ACHN (cell line): ENCODE data around the gene OFD1.

Experiments used
- DNase-seq: peaks from one replicate; pipeline ENCODE4 v3.0.0-alpha.2; 2015
- in situ Hi-C: cut with HindIII; loops from 2 replicates; pipeline ENCODE4 v1.10.0; 2017; ENCODE audit warnings: low sequenced_read_pairs, low pct_ligation_motif_present, low pct_unique_long_range_greater_than_20kb

The OFD1 gene

GRCh38 chrX:13747836-13748235 lies 13.3 kb downstream of the OFD1 start:
- in situ Hi-C loops: no loop called here

DNA sequence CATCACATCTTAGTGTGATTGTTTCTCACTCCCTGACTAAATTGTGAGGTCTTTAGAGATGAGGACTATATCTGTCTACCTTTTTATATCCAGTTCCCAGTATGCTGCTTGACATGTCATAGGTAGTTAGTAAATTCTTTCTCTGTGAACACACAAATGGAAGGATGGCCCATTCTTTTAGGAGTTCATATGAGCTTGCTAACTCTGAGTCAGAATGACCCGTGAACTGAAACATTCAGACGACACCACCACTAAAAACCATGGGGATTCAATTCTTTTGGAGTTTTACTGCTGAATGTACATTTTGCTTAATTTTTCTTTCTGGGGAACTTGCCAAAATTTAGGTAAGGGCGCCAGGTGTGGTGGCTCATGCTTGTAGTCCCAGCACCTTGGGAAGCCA lies 13.9 kb downstream of the OFD1 start:
- in situ Hi-C loops: no loop called here

More at GRCh38 chrX:13747836-13748235, 13.3 kb downstream of the OFD1 start:
- DNase-seq: peak; percentile 44

GRCh38 chrX:13750204-13750603 lies 15.7 kb downstream of the OFD1 start:
- in situ Hi-C loops: no loop called here
- peak; percentile 46 for DNase-seq

More for the DNA sequence above, 13.9 kb downstream of the OFD1 start:
- DNase-seq: no peak

DNA sequence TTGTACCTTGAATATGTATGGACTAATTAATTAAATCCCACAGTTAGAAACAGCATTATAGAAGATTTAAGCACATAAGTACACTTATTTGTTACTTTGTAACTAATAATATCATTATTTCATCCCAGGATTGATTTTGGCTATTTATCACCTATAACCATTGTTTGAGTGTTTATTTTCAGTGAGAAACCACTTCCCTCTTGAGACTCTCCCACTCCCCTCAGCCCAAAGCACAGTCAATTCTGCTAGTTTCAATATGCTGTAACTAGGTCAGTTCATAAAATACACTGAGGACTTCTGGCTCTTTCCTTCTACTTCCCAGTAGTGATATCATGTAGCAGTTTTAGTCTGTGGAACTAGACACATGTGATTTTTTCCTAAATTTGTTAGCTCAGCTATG lies 16.3 kb downstream of the OFD1 start:
- in situ Hi-C loops: no loop called here

DNA sequence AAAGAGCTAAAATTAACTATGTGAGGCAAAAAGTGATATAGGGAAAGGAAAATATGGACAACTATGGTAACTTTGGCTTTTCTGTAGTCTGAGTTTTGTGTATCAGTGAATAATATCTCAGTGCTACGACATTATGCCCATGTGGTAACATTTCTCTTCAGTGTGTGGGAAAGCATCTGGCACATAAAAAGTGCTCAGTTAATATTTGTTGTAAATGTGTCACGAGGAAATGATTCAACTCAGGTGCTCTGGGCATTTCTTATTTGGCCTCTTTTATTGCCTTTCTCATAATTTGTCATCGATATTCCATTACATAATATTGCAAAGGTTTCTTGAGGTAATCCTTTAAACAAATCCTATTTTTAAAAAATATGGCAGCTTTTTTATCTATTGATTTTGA lies 17.6 kb downstream of the OFD1 start:
- in situ Hi-C loops: no loop called here

More for the DNA sequence above, 16.3 kb downstream of the OFD1 start:
- DNase-seq: no peak

DNA sequence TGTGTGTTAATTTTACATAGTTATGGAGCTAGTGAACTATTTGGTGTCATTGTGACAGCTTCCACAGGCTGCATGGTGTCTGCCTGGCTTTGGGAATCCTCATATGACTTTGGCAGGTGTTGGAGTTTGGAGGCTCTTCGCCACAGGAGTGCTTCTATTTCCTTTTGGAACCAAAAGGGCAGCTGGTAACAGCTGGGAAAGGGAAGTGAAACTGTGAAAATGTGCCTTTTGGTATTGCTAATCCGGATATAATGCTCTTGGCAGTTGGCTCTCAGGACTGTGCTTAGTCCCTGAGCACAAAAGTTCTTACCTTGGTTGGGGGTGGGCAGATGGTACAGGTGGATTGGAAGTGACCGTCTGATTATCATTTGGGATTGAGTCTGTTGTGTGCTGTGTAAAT lies 18.1 kb downstream of the OFD1 start:
- no peak for DNase-seq
- in situ Hi-C loops: no loop called here

More for the DNA sequence above, 17.6 kb downstream of the OFD1 start:
- no peak for DNase-seq

- in situ Hi-C loops: no loop called here
- no peak for DNase-seq
Observed at GRCh38 chrX:13754765-13755164, 20.2 kb downstream of the OFD1 start.

DNA sequence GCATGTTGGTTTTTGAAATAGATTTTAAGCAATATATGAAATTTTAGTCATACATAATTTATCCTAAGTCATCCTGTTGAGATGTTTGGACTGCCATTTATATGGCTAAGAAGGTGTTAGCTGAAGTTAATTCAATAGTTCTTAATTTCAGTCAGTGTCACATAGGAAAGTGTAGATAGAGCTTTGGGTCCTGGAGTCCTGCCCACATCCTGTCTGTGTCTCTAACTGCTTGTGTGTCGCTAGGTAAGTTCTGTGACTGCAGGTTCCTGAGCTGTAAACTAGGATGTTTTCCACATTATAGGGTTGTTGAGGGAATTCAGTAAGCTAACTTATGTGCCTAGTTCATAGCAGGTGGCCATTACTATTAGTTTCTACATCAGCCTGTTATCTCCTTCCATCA lies 20.7 kb downstream of the OFD1 start:
- DNase-seq: no peak
- in situ Hi-C loops: no loop called here

GRCh38 chrX:13756381-13756780 lies 21.8 kb downstream of the OFD1 start:
- in situ Hi-C loops: no loop called here
- no peak for DNase-seq

- in situ Hi-C loops: no loop called here
- DNase-seq: no peak
Observed at GRCh38 chrX:13759152-13759718, 24.7 kb downstream of the OFD1 start.

DNA sequence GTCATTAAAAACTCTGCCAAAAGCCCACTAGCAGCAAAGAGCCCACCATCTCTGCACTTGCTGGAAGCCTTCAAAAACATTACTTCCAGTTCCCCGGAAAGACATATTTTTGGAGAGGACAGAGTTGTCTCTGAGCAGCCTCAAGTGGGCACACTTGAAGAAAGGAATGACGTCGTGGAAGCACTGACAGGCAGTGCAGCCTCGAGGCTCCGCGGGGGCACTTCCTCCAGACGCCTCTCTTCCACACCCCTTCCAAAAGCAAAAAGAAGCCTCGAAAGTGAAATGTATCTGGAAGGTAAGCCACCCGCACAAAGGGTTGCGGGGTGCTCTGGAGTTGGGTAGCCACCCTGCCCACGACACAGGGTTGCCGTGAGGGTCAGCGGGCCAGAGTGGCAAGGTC lies 25.9 kb downstream of the OFD1 start:
- DNase-seq: no peak
- in situ Hi-C loops: no loop called here

GRCh38 chrX:13761606-13762414 lies 27.3 kb downstream of the OFD1 start:
- in situ Hi-C loops: no loop called here
- no peak for DNase-seq

GRCh38 chrX:13763489-13763888 lies 28.9 kb downstream of the OFD1 start:
- DNase-seq: no peak
- in situ Hi-C loops: no loop called here

- DNase-seq: no peak
- in situ Hi-C loops: no loop called here
Observed at GRCh38 chrX:13764281-13764680, 29.7 kb downstream of the OFD1 start.

- in situ Hi-C loops: no loop called here
- no peak for DNase-seq
Observed at GRCh38 chrX:13764765-13765164, 30.2 kb downstream of the OFD1 start.

DNA sequence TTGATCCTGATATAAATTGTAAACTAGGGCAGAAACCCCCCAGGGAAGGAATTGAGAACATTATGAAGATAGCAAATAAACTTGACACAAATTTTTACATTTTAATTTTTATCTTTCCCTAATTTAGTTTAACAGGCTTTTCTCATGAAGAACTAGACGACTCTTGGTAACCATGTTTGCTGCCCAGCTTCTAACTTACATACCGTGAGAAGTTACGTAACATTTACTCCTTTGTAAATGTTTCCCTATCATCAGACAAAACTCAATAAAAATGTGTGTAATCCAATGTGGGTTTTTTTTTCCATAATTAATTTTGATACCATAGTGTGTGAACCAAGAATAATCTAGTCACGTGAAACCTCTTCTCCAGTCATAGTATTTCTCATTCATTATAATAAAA lies 34.4 kb downstream of the OFD1 start:
- no peak for DNase-seq
- in situ Hi-C loops: no loop called here

DNA sequence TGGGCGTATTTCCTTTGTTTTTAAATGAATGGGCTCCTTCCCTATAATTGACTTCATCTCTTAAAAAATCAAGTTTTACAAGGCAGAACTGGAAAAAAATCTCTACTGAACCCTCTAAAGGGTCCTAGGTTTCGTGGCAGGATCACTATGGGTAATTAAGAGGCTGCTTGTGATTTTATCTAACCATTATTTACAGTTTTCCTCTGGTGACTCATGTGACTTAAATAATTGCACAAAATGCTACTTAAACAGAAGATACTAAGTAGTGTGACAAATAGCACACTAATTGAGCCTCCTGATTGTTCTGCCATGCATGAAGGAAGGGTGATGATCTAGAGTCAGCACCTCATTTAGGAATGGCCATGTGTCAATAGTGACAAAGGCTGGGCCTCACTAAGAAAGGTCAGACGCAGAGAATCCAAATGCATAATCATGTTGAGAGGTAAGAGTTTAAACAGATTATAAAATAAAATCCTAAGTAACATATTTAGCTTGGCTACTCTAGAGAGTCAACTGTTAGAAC lies 35.5 kb downstream of the OFD1 start:
- DNase-seq: no peak

DNA sequence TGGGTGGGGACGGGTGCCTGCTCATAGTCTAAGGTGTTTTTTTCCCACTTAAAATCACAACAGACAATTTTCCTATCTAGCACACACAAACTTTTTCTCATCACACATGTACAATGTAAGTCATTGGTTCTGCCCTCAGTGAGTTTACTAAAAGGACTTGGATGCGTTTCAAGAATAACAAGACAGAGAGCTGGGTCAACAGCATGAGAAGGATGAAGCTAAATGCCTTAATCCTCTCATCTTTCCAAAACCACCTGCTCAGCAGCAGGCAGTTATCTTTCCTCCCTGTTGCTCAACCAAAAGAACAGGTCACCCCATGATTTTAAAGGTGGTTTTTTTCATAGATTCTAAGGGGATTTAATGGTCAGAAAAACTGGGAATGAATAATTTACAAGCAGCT lies 40.1 kb downstream of the OFD1 start:
- no peak for DNase-seq
- in situ Hi-C loops: no loop called here

More for the DNA sequence above, 35.5 kb downstream of the OFD1 start:
- in situ Hi-C loops: no loop called here

- in situ Hi-C loops: no loop called here
- DNase-seq: no peak
Observed at GRCh38 chrX:13775837-13776236, 41.3 kb downstream of the OFD1 start.

DNA sequence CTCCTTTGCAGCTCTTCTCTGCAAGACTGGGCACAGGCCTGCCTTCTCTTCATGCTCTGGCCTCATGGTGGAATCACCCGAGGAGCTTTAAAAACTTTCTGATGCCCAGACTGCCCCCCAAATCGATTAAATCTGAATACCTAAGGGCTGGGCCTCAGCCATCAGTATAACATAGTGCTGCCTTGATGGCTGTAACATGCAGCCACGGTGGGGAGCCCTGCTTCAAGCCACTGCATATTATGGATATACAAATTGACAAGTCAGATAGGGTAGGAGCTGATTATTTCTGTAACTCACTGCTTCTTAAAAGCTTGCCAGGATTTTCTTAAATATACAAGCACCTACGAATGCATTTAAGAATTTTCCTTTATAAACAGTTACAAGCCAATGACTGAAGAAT lies 41.8 kb downstream of the OFD1 start:
- in situ Hi-C loops: no loop called here

More for the DNA sequence above, 41.8 kb downstream of the OFD1 start:
- DNase-seq: no peak
